Cerebellar nuclear complex (tissue), 1 donor: Measurements from ENCODE around the gene GUCA2A.

ENCODE experiments used
- DNase-seq, 2 experiments: peaks; one replicate each; lab custom pipeline; 2025; lab: John Stamatoyannopoulos, UW

Gene GUCA2A

DNA sequence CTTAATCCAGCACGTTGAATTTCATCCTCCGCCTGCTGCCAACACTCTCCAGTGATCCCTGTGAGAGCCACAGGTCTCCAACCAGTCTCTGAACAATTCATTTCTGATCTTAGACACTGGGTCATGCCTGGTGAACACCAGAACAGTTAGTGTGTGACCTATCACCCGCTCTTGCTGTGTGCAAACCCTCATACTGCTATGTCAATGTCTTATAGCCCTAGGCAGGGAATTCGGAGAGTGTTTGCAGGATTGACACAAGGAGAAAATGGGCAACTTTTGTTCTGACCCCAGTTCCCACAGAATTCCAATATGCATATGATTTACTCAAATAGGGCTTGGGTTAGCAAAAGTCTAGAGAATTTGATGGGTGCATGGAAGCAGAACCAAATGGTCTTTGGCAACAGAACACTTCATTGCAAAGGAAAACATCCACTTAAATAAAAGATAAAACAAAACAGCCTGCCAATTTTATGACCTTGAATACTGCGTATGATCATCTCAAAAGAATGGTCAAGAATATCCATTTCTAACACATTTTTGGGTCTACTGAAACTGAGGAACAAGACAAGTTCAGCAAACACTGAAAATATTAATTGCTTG, 34.4 kb downstream of the GUCA2A start:
- no peak for DNase-seq

DNA sequence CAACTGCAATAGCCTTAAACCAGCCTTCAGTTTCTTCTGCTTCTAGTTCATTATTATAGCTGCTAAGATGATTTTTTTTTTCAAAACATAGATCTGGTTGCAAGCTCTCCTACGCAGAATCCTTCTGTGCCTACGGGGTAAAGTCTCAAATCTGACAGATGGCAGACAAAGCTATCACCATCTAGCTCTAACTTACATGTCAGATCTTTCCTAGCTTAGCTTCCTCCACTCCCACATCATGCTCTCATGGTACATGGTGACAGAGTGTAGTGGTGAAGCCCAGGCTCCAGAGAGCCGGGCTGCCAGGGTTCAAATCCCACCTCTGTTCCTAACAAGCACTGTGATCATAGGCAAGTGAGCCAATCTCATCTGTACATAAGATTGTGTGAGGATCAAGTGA, 35.6 kb downstream of the GUCA2A start:
- no peak for DNase-seq

DNA sequence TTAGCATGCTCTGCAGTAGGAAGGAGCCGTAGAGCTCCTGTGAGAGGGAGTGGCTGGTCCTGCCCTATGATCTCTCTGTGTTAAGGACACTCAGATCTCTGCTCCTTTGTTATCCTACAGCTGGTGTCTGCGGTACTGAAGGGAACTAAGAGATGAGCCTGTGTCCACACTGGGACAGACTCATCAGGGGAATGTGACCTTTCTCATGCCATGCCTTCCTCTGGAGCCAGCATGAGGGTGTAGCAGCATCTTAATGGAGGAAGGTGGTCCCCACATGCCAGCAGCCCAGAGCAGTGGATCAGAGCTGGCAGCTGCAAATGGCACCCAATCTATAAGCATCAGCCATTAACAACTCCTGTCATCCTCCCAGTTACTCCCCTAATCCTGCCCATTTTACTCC, 36.0 kb downstream of the GUCA2A start:
- DNase-seq: no peak

DNA sequence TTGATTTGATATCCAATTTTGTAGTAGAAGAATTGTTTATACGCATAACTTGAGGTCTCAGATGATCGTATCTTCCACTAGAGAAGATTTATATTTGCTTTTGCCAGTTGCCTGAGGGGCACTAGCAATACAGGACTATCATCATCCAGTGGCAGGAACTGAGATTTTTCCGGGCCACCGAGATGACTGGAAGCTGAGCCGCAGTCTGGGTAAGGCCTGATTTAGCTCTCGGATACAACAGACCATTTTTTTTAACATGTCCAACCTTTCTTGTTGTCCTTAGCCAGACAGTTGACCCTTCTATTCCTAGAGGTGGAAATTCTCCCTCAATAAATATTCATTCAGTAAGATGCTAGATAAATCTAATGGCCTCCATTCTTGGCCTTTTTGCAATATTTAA, 36.8 kb downstream of the GUCA2A start:
- no peak for DNase-seq

DNA sequence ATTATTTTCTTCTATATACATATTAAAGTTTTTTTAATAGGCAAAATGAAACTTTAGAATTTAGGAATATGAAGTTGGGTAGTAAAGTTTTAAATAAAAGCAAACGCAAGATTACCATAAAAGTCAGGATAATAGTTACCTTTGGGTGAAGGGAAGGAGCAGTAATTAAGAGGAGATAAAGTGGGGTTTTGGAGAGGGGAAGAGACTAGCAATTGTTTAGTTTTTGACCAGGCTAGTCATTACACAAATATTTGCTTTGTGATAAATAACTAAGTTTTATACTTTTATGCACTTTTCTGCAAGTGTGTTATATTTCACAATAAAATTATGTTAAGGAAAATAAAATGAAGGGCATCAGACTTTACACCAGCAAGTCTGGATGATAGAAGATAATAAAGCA, 39.0 kb downstream of the GUCA2A start:
- no peak for DNase-seq

DNA sequence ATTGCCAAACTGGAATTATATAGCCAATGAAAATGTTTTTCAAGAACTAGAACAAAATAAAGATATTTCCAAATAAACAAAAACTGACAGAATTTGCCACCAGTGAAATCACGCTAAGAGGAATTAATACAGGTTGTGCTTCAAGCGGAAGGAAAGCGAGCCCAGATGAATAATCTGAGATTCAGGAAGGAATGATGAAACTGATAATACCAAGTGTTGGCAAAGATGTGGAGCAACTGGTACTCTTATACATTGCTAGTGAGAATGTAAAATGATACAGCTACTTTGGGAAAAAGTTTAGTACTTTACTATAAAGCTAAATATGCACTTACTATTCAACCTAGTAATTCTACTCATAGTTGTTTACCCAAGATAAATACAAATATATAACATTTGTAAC, 42.1 kb downstream of the GUCA2A start:
- no peak for DNase-seq

DNA sequence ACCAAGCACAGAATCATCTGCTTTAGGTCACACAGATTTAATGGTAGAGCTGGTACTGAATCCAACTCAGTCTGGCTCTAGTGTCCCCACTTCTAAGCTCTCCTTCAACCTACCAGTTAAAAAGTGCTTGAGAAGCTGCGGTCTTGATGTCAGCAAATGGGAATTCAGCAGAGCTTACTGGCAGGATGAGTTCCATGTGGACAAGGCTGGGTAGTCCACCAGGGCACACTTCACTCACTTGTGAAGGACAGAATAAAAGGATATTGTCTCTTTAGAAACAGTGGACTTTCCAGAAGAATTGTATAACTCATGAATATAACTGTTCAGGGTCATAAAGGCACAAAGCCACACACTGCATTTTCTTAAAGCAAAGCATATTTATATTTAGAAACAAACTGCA, 46.4 kb downstream of the GUCA2A start:
- no peak for DNase-seq

DNA sequence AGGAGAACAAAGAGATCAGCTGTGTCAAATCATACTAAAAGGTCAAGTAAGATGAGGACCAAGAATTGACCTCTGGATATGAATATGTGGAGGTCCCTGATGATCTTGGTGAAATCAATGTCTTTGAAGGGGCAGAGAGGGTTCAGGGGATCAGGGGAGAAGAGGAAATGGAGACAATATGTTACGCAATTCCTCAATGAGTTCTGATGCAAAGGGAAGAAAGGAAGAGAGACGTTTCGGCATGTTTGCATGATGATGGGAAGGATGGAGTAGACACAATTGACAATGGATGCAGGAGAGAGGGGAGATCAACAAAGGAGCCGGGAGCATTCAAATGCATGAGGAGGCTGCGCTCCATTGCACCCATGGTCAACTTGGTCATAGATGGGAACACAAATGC, 47.3 kb downstream of the GUCA2A start:
- no peak for DNase-seq

DNA sequence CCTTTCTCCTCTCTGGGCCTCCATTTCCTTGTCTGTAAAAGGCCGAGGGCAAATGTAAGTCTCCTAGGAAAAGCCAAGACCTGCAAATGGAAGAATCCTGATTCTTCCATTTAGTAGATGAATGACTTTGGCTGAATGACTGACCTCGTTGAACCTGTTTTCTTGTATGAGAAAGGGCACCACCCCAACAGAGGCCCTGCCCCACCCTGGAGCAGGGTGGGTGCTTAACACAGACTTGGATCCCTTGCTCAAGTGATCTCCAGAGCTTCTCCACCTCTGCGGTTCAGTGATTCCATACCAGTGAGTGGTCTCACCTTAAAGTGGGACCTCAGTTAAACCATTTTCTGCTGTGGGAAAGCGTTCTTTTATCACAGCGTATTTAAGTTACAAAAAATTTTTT, 50.3 kb downstream of the GUCA2A start:
- no peak for DNase-seq
